Measurements from ENCODE around the gene PCDHA13. TPM values are rescaled to one million over a fixed set of nuclear protein-coding genes. Genes with fewer than 3 reads are reported as not detected.

The PCDHA13 gene
- total RNA-seq, 1 donor from 2014 or later = 1.5 TPM

- TF ChIP-seq, protein P1, sequence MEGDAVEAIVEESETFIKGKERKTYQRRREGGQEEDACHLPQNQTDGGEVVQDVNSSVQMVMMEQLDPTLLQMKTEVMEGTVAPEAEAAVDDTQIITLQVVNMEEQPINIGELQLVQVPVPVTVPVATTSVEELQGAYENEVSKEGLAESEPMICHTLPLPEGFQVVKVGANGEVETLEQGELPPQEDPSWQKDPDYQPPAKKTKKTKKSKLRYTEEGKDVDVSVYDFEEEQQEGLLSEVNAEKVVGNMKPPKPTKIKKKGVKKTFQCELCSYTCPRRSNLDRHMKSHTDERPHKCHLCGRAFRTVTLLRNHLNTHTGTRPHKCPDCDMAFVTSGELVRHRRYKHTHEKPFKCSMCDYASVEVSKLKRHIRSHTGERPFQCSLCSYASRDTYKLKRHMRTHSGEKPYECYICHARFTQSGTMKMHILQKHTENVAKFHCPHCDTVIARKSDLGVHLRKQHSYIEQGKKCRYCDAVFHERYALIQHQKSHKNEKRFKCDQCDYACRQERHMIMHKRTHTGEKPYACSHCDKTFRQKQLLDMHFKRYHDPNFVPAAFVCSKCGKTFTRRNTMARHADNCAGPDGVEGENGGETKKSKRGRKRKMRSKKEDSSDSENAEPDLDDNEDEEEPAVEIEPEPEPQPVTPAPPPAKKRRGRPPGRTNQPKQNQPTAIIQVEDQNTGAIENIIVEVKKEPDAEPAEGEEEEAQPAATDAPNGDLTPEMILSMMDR (IDR thresholded peaks at IDR 0.05) = no peak
- peaks cover 19% of the 10 kb centered on the region for H3K9me3 Mint-ChIP-seq (ENCODE audit: unreplicated experiment)
- H3K4me1 Mint-ChIP-seq (ENCODE audit: unreplicated experiment) = peaks cover 10% of the 10 kb centered on the region
- H3K27me3 Mint-ChIP-seq (ENCODE audit: unreplicated experiment) = no peaks in the 10 kb centered on the region
- H3K27ac Mint-ChIP-seq (ENCODE audit: unreplicated experiment) = no peak overlapping the region
- H3K36me3 Mint-ChIP-seq (ENCODE audit: unreplicated experiment) = peaks cover 28% of the 10 kb centered on the region
- no peak overlapping the region for H3K4me3 Mint-ChIP-seq (ENCODE audit: unreplicated experiment)
- DNase-seq (ENCODE audit: extremely low spot score, unreplicated experiment) = no peak
These were observed 4.7 kb upstream of the PCDHA13 start for GRCh38 chr5:140877262-140877581.

DNA sequence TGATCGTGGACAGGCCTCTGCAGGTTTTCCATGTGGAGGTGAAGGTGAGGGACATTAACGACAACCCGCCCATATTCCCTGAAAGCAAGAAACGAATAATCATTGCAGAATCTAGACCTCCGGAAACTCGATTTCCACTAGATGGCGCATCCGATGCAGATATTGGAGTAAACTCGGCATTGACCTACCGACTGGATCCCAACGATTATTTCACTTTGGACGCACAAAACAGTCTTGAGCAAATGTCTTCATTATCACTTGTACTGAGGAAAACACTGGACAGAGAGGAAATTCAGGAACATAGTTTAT, 621 bp downstream of the PCDHA13 start:
- TF ChIP-seq, protein P1 (IDR thresholded peaks at IDR 0.05) = peak; percentile 15
- Mint-ChIP-seq H3K9me3 (ENCODE audit: unreplicated experiment) (peaks cover 19% of the 10 kb centered on the region), H3K4me1 (ENCODE audit: unreplicated experiment) (no peaks in the 10 kb centered on the region), H3K27ac (ENCODE audit: unreplicated experiment) (no peak overlapping the region), H3K27me3 (ENCODE audit: unreplicated experiment) (no peaks in the 10 kb centered on the region), H3K36me3 (ENCODE audit: unreplicated experiment) (peaks cover 28% of the 10 kb centered on the region), H3K4me3 (ENCODE audit: unreplicated experiment) (no peak overlapping the region)
- DNase-seq (ENCODE audit: extremely low spot score, unreplicated experiment) = no peak

DNA sequence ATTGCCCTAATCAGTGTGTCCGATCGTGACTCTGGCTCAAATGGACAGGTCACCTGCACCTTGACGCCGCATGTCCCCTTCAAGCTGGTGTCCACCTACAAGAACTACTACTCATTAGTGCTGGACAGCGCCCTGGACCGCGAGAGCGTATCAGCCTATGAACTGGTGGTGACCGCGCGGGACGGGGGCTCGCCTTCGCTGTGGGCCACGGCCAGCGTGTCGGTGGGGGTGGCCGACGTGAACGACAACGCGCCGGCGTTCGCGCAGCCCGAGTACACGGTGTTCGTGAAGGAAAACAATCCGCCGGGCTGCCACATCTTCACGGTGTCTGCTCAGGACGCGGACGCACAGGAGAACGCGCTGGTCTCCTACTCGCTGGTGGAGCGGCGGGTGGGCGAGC, 1.4 kb downstream of the PCDHA13 start:
- Mint-ChIP-seq H3K4me3 (ENCODE audit: unreplicated experiment) (no peak overlapping the region), H3K27ac (ENCODE audit: unreplicated experiment) (no peak overlapping the region), H3K27me3 (ENCODE audit: unreplicated experiment) (no peaks in the 10 kb centered on the region), H3K4me1 (ENCODE audit: unreplicated experiment) (no peaks in the 10 kb centered on the region), H3K36me3 (ENCODE audit: unreplicated experiment) (peaks cover 28% of the 10 kb centered on the region), H3K9me3 (ENCODE audit: unreplicated experiment) (peaks cover 19% of the 10 kb centered on the region)
- no peak for DNase-seq (ENCODE audit: extremely low spot score, unreplicated experiment)
- TF ChIP-seq, protein P1 (IDR thresholded peaks at IDR 0.05) = no peak

DNA sequence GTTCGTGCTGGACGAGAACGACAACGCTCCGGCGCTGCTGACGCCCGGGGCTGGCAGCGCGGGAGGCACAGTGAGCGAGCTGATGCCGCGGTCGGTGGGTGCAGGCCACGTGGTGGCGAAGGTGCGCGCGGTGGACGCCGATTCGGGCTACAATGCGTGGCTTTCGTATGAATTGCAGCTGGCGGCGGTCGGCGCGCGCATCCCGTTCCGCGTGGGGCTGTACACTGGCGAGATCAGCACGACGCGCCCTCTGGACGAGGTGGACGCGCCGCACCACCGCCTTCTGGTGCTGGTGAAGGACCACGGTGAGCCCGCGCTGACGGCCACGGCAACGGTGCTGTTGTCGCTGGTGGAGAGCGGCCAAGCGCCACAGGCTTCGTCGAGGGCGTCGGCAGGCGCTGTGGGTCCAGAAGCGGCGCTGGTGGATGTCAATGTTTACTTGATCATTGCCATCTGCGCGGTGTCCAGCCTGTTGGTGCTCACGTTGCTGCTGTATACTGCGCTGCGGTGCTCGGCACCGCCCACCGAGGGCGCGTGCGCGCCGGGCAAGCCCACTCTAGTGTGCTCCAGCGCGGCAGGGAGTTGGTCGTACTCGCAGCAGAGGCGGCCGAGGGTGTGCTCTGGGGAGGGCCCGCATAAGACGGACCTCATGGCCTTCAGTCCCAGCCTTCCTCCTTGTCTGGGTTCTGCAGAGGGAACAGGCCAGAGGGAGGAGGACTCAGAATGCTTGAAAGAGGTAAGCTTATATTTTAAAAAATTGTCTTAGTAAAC, 2.2 kb downstream of the PCDHA13 start:
- H3K9me3 Mint-ChIP-seq (ENCODE audit: unreplicated experiment) = peaks cover 19% of the 10 kb centered on the region
- H3K36me3 Mint-ChIP-seq (ENCODE audit: unreplicated experiment) = peaks cover 28% of the 10 kb centered on the region
- H3K4me1 Mint-ChIP-seq (ENCODE audit: unreplicated experiment) = no peaks in the 10 kb centered on the region
- H3K27ac Mint-ChIP-seq (ENCODE audit: unreplicated experiment) = no peak overlapping the region
- no peak for DNase-seq (ENCODE audit: extremely low spot score, unreplicated experiment)
- TF ChIP-seq, protein P1 (IDR thresholded peaks at IDR 0.05) = no peak
- H3K4me3 Mint-ChIP-seq (ENCODE audit: unreplicated experiment) = no peak overlapping the region
- H3K27me3 Mint-ChIP-seq (ENCODE audit: unreplicated experiment) = no peaks in the 10 kb centered on the region

DNA sequence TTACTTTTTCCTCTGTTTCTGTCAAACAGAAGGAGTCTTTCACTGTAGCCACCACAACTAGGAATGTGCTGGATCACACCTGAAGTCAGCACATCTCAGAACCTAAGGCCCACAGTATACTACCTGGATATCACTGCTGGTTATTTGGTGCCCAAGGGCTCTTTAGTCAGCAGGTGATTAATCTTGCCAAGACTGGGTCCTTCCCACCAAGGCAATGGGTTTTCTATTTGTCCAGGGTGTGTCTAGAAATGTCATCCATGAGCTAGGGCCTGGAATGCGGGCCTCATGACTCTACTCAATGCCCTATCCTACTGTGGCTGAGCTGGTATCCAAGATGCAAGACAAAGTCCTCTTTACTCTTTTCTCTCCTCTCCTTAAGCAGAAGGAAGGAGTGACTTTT, 34.4 kb downstream of the PCDHA13 start:
- Mint-ChIP-seq H3K36me3 (ENCODE audit: unreplicated experiment) (peaks cover 3% of the 10 kb centered on the region), H3K4me1 (ENCODE audit: unreplicated experiment) (no peaks in the 10 kb centered on the region), H3K27me3 (ENCODE audit: unreplicated experiment) (no peaks in the 10 kb centered on the region), H3K27ac (ENCODE audit: unreplicated experiment) (no peak overlapping the region), H3K9me3 (ENCODE audit: unreplicated experiment) (peaks cover 13% of the 10 kb centered on the region), H3K4me3 (ENCODE audit: unreplicated experiment) (no peak overlapping the region)
- DNase-seq (ENCODE audit: extremely low spot score, unreplicated experiment) = no peak
- TF ChIP-seq, protein P1 (IDR thresholded peaks at IDR 0.05) = no peak

Data from osteocyte (in vitro differentiated cells).